H1 (cell line): Measurements from ENCODE around the gene LITAF. TPM values are rescaled to one million over a fixed set of nuclear protein-coding genes. Genes with fewer than 3 reads are reported as not detected.

ENCODE experiments used
- CTCF ChIA-PET: fragments of 300-600 bp; sonication (Branson Sonifier 250); formaldehyde crosslinking; loops from one replicate; lab custom pipeline; 2021; ENCODE audit not compliant: partially characterized antibody; lab: Charles Lee
- POLR2A ChIA-PET: fragments of 300-600 bp; sonication (Branson Sonifier 250); formaldehyde crosslinking; loops from one replicate; lab custom pipeline; 2021; ENCODE audit warnings: inconsistent platforms; ENCODE audit not compliant: partially characterized antibody; lab: Charles Lee
- DNase-seq, 2 experiments: peaks; one replicate each; pipeline versions ENCODE4 v3.0.0 to v3.0.0-alpha.2; 2010 to 2022; ENCODE audit warnings: low spot score in 2 of 2, low read depth in 1 of 2, mixed read lengths in 1 of 2
- FAIRE-seq: peaks from 2 replicates; lab custom pipeline; 2011; peaks lifted over from hg19 to GRCh38; lab: Jason Lieb, UNC
- H2AFZ ChIP-seq: 2 replicates; pipeline ENCODE4 v1.8.1; 2012; ENCODE audit warnings: low read length, inconsistent platforms
- H2AK5ac ChIP-seq: 2 replicates; pipeline ENCODE4 v1.6.1; 2013; ENCODE audit warnings: low read depth, low read length
- H2BK120ac ChIP-seq: replicated peaks from 2 replicates; pipeline ENCODE3; 2013; ENCODE audit warnings: low read depth, low read length, inconsistent platforms
- H2BK12ac ChIP-seq: 2 replicates; pipeline ENCODE4 v1.6.1; 2013; ENCODE audit warnings: low read depth, low read length
- H2BK15ac ChIP-seq: 2 replicates; pipeline ENCODE4 v1.6.1; 2013; ENCODE audit warnings: low read length
- H2BK20ac ChIP-seq: 2 replicates; pipeline ENCODE4 v1.6.1; 2013; ENCODE audit warnings: low read length
- H2BK5ac ChIP-seq: 2 replicates; pipeline ENCODE4 v1.6.1; 2013; ENCODE audit warnings: low read depth, low read length
- H3K14ac ChIP-seq: 2 replicates; pipeline ENCODE4 v1.6.1; 2013; ENCODE audit warnings: inconsistent platforms; ENCODE audit not compliant: insufficient read length
- H3K18ac ChIP-seq: 2 replicates; pipeline ENCODE4 v1.6.1; 2013; ENCODE audit warnings: low read length; ENCODE audit errors: extremely low read depth
- H3K23ac ChIP-seq: 2 replicates; pipeline ENCODE4 v1.6.1; 2013; ENCODE audit warnings: inconsistent platforms; ENCODE audit not compliant: insufficient read length
- H3K23me2 ChIP-seq: 2 replicates; pipeline ENCODE4 v1.6.1; 2013; ENCODE audit warnings: low read depth, low read length
- H3K27ac ChIP-seq: 2 replicates; pipeline ENCODE4 v1.6.1; 2011; ENCODE audit warnings: low read depth, low read length, inconsistent platforms
- H3K27me3 ChIP-seq, 4 experiments: replicated peaks in 1 of 4; 1 replicate in 1 of 4; 2 replicates in 3 of 4; pipeline versions ENCODE4 v1.6.1 to v1.8.1; 2011 to 2013; ENCODE audit warnings: low read length in 3 of 4, mild to moderate bottlenecking in 3 of 4, inconsistent platforms in 2 of 4, mixed read lengths in 2 of 4, moderate library complexity in 1 of 4; ENCODE audit not compliant: control insufficient read depth in 3 of 4, insufficient read depth in 3 of 4; ENCODE audit errors: extremely low read depth in 1 of 4
- H3K36me3 ChIP-seq, 4 experiments: 2 replicates each; pipeline versions ENCODE4 v1.6.1 to v1.8.1; 2011 to 2013; ENCODE audit warnings: mild to moderate bottlenecking in 4 of 4, low read length in 3 of 4, moderate library complexity in 2 of 4, control low read depth in 1 of 4, inconsistent platforms in 1 of 4; ENCODE audit not compliant: insufficient read depth in 4 of 4, control insufficient read depth in 2 of 4
- H3K4ac ChIP-seq: replicated peaks from 2 replicates; pipeline ENCODE3; 2013; ENCODE audit warnings: low read length, low read depth, mixed read lengths, inconsistent platforms; ENCODE audit not compliant: insufficient read length
- H3K4me1 ChIP-seq, 4 experiments: replicated peaks in 1 of 4; 1 replicate in 1 of 4; 2 replicates in 3 of 4; pipeline versions ENCODE4 v1.6.1 to v1.8.1; 2011 to 2013; ENCODE audit warnings: low read length in 3 of 4, inconsistent platforms in 2 of 4, mixed read lengths in 1 of 4; ENCODE audit not compliant: insufficient read depth in 4 of 4, control insufficient read depth in 3 of 4
- H3K4me2 ChIP-seq, 2 experiments: 2 replicates each; pipeline versions ENCODE4 v1.6.1 to v1.8.1; 2011 to 2013; ENCODE audit warnings: low read depth in 2 of 2, low read length in 2 of 2, control low read depth in 1 of 2, inconsistent platforms in 1 of 2, mild to moderate bottlenecking in 1 of 2; ENCODE audit not compliant: insufficient read depth in 1 of 2
- H3K4me3 ChIP-seq, 4 experiments: fragments of 200-600, 300-600 bp in 1 of 4; sonication (generic), shearing (Covaris generic), sonication (Bioruptor Twin) in 1 of 4; 2 replicates each; pipeline versions ENCODE4 v1.5.1 to v1.8.1; 2011 to 2016; ENCODE audit warnings: low read length in 4 of 4, low read depth in 3 of 4, control low read depth in 2 of 4, inconsistent platforms in 2 of 4, mild to moderate bottlenecking in 2 of 4, mixed read lengths in 1 of 4, moderate library complexity in 1 of 4; ENCODE audit not compliant: insufficient read depth in 2 of 4; ENCODE audit errors: extremely low read depth in 1 of 4
- H3K56ac ChIP-seq: replicated peaks from 2 replicates; pipeline ENCODE3; 2013; ENCODE audit warnings: low read depth, mild to moderate bottlenecking, mixed read lengths, low read length, inconsistent platforms; ENCODE audit not compliant: insufficient read length
- H3K79me1 ChIP-seq: 2 replicates; pipeline ENCODE4 v1.6.1; 2013; ENCODE audit warnings: low read depth, low read length, control low read depth
- H3K79me2 ChIP-seq, 2 experiments: 2 replicates each; pipeline versions ENCODE4 v1.6.1 to v1.8.1; 2012 to 2013; ENCODE audit warnings: low read length in 2 of 2, mild to moderate bottlenecking in 2 of 2, inconsistent platforms in 1 of 2; ENCODE audit not compliant: insufficient read depth in 2 of 2, control insufficient read depth in 1 of 2
- H3K9ac ChIP-seq, 4 experiments: replicated peaks in 1 of 4; 1 replicate in 1 of 4; 2 replicates in 3 of 4; pipeline versions ENCODE4 v1.6.1 to v1.8.1; 2011 to 2013; ENCODE audit warnings: low read depth in 3 of 4, low read length in 3 of 4, control low read depth in 2 of 4, mild to moderate bottlenecking in 2 of 4, moderate library complexity in 2 of 4, inconsistent platforms in 1 of 4; ENCODE audit errors: extremely low read depth in 1 of 4
- H3K9me3 ChIP-seq, 2 experiments: 2 replicates each; pipeline versions ENCODE4 v1.6.1 to v1.8.1; 2012 to 2013; ENCODE audit warnings: mild to moderate bottlenecking in 2 of 2, moderate library complexity in 2 of 2, control low read depth in 1 of 2, inconsistent platforms in 1 of 2, low read depth in 1 of 2, low read length in 1 of 2, mixed read lengths in 1 of 2; ENCODE audit not compliant: insufficient read depth in 2 of 2
- H4K20me1 ChIP-seq, 2 experiments: replicated peaks in 1 of 2; 2 replicates each; pipeline versions ENCODE3 to v1.8.1; 2011 to 2013; ENCODE audit warnings: inconsistent platforms in 2 of 2, low read length in 2 of 2, mild to moderate bottlenecking in 1 of 2; ENCODE audit not compliant: insufficient read depth in 2 of 2, control insufficient read depth in 1 of 2
- H4K5ac ChIP-seq: 2 replicates; pipeline ENCODE4 v1.6.1; 2013; ENCODE audit warnings: low read length, low read depth, mixed read lengths, inconsistent platforms; ENCODE audit not compliant: insufficient read length
- H4K8ac ChIP-seq: 2 replicates; pipeline ENCODE4 v1.8.0; 2013; ENCODE audit warnings: mild to moderate bottlenecking, moderate library complexity, low read length, inconsistent platforms; ENCODE audit not compliant: insufficient read depth; ENCODE audit errors: extremely low read depth
- H4K91ac ChIP-seq: replicated peaks from 2 replicates; pipeline ENCODE3; 2013; ENCODE audit warnings: low read length, mixed read lengths, inconsistent platforms; ENCODE audit not compliant: insufficient read length
- EZH2 ChIP-seq: fragments of 200-600 bp; sonication (generic); IDR thresholded peaks from 2 replicates; pipeline ENCODE4 v1.7.1; 2012; ENCODE audit warnings: low read depth, mild to moderate bottlenecking, moderate library complexity, low read length, inconsistent platforms; ENCODE audit not compliant: severe bottlenecking
- FOSL1 ChIP-seq: IDR thresholded peaks from 2 replicates; pipeline ENCODE4 v1.6.1; 2011; ENCODE audit warnings: mild to moderate bottlenecking, low read depth, low read length, moderate library complexity; ENCODE audit not compliant: insufficient read depth
- GABPA ChIP-seq: IDR thresholded peaks from 2 replicates; pipeline ENCODE4 v1.6.1; 2011; ENCODE audit warnings: mild to moderate bottlenecking, low read length, moderate library complexity, borderline replicate concordance; ENCODE audit not compliant: insufficient read depth
- HDAC6 ChIP-seq: IDR thresholded peaks from one replicate; pipeline ENCODE4 v1.7.1; 2012; ENCODE audit warnings: low read depth, mild to moderate bottlenecking, inconsistent platforms, low read length, moderate library complexity
- JUND ChIP-seq: IDR thresholded peaks from 2 replicates; pipeline ENCODE4 v1.6.1; 2011; ENCODE audit warnings: mild to moderate bottlenecking, improper control_type of control experiment, low read length
- KDM4A ChIP-seq: IDR thresholded peaks from one replicate; pipeline ENCODE4 v1.7.1; 2012; ENCODE audit warnings: low read depth, mild to moderate bottlenecking, moderate library complexity, low read length, inconsistent platforms; ENCODE audit not compliant: severe bottlenecking
- NANOG ChIP-seq: IDR thresholded peaks from 2 replicates; pipeline ENCODE4 v1.6.1; 2011; ENCODE audit warnings: low read length, low read depth, mild to moderate bottlenecking, inconsistent platforms; ENCODE audit not compliant: insufficient read depth, poor library complexity, severe bottlenecking
- RXRA ChIP-seq: IDR thresholded peaks from 2 replicates; pipeline ENCODE4 v1.6.1; 2011; ENCODE audit warnings: low read depth, mild to moderate bottlenecking, low read length, moderate library complexity; ENCODE audit not compliant: insufficient read depth
- SP2 ChIP-seq: IDR thresholded peaks from 2 replicates; pipeline ENCODE4 v1.6.1; 2012; ENCODE audit warnings: mild to moderate bottlenecking, low read length, inconsistent platforms
- TCF12 ChIP-seq: IDR thresholded peaks from 2 replicates; pipeline ENCODE4 v1.6.1; 2011; ENCODE audit warnings: low read depth, mild to moderate bottlenecking, low read length
- WGBS, 2 experiments: shearing (Covaris generic) in 1 of 2; methylation state at CpG; one replicate each; pipeline versions ENCODE4 v1.1.6 to v1.1.7; 2013 to 2015; ENCODE audit warnings: low lambda C conversion rate in 2 of 2, mixed read lengths in 2 of 2, inconsistent platforms in 1 of 2, low coverage in 1 of 2, missing lambda C conversion rate in 1 of 2; ENCODE audit not compliant: insufficient replicate concordance in 2 of 2, insufficient coverage in 1 of 2, insufficient read length in 1 of 2; ENCODE audit errors: extremely low coverage in 1 of 2, missing lambda C conversion rate in 1 of 2; 5-methylcytosine and 5-hydroxymethylcytosine counted together
- polyA plus RNA-seq, 7 experiments: library from polyadenylated mRNA; depleted of rRNA in 3 of 7; stranded (reverse) in 5 of 7; unstranded in 2 of 7; fragments of >200 nt in 5 of 7; fragments of 200-250 nt in 2 of 7; gene quantifications; 1 replicate in 5 of 7; 2 replicates in 1 of 7; 4 replicates in 1 of 7; pipeline versions ENCODE4 v1.2.1 to v1.2.3, GENCODE V29; 2011 to 2013; ENCODE audit warnings: missing spikeins in 2 of 7, mixed read lengths in 2 of 7
- total RNA-seq: library from RNA; stranded (reverse); fragmentation: NEBNext Ultra II Directional; extraction: Animal tissue kit (Norgen Biotek cat#: 25700); gene quantifications from 2 replicates; pipeline ENCODE4 v1.2.1, GENCODE V29; 2021

The LITAF gene
- total and polyA plus RNA-seq, 2 of the 8 experiments (the other 6 are each of a cell fraction or from before 2014, with no cell fraction given), result 165 to 205 TPM

DNA sequence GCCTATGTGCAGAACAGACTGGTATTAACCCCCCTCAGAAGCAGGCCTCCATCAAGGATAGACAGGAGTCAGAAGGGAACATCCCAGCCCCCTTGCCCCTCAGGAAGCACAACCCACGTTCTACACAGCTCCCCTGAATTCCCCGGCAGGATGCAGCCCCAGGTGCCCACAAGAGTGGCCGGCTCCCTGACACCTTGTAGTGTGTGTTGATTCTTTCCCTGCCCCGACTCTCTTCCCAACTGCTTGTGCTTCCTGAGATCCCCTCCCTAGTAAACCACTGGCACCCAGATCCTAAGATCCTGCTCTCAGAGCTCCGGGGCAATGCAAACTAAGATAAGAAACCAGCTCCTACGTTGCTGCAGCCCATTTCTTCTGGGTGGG lies 34.8 kb upstream of the LITAF start:
- DNase-seq (no peak), FAIRE-seq (no peak)
- Histone ChIP-seq H3K9ac (no peak overlapping the region), H3K56ac (no peak overlapping the region), H4K91ac (no peak overlapping the region), H3K36me3 (no peaks in the 10 kb centered on the region), H4K8ac (0 out of 2 replicates have a peak overlapping the region, but pooled peaks have one; percentile 14), H3K4ac (peak overlapping the region; percentile 78), H3K4me1 (peaks cover 0 to 6% (median 2%) of the 10 kb centered on the region in 4 experiments; a peak in 3 of 7 replicates), H3K18ac (no peak overlapping the region), H2AFZ (no peak overlapping the region), H2BK5ac (0 out of 2 replicates have a peak overlapping the region, but pooled peaks have one; percentile 24), H3K4me3 (no peak overlapping the region)
- CTCF ChIA-PET, result interaction anchor here (0.7 to 3.0 kb wide), 6 partner anchors 14 to 303 kb away, joined by 3 to 15 read pairs (median 4); no protein-coding TSS in a partner anchor
- TF ChIP-seq TCF12, result no peak
- TF ChIP-seq FOSL1, result no peak
- no peak for TF ChIP-seq SP2
- no peak for TF ChIP-seq HDAC6
- TF ChIP-seq NANOG, result no peak
- no peak for TF ChIP-seq JUND
- TF ChIP-seq EZH2, result no peak
- no peak for TF ChIP-seq GABPA
- no peak for TF ChIP-seq KDM4A
- no peak for TF ChIP-seq RXRA
- TF ChIP-seq, all 59 proteins: peak for 0
- Histone ChIP-seq H4K20me1 (no peaks in the 10 kb centered on the region), H3K9me3 (no peaks in the 10 kb centered on the region), H3K14ac (no peak overlapping the region), H4K5ac (no peak overlapping the region), H3K27ac (no peak overlapping the region), H2BK20ac (0 out of 2 replicates have a peak overlapping the region, but pooled peaks have one; percentile 72), H2AK5ac (no peak overlapping the region), H3K79me2 (no peaks in the 10 kb centered on the region), H3K27me3 (no peaks in the 10 kb centered on the region), H3K79me1 (no peaks in the 10 kb centered on the region), H3K23me2 (no peaks in the 10 kb centered on the region), H2BK15ac (no peak overlapping the region), H3K23ac (no peak overlapping the region), H3K4me2 (no peak overlapping the region), H2BK120ac (no peak overlapping the region), H2BK12ac (no peak overlapping the region)
- POLR2A ChIA-PET, result interaction anchor here (1.1 to 3.0 kb wide), 3 partner anchors 12 to 122 kb away, joined by 3 to 15 read pairs (median 3); no protein-coding TSS in a partner anchor
- 79% methylated on average over 6 of the region's 6 CpGs; no CpG with 5 or more reads in 1 of the 2 experiments for WGBS, 2 experiments
